GM12878 (cell line): ENCODE data around the gene TSPAN5.

ENCODE experiments used
- CHD2 ChIP-seq: IDR thresholded peaks from 2 replicates; pipeline ENCODE4 v1.6.1; 2011; ENCODE audit warnings: low read depth, low read length, improper control_type of control experiment, borderline replicate concordance
- CTCF ChIP-seq, 3 experiments: IDR thresholded peaks in 2 of 3; conservative IDR thresholded peaks in 1 of 3; 2 replicates each; pipeline ENCODE4 v1.5.1; 2011; ENCODE audit warnings: low read depth in 3 of 3, low read length in 3 of 3, mild to moderate bottlenecking in 3 of 3, control low read depth in 2 of 3, moderate library complexity in 2 of 3, inconsistent platforms in 1 of 3, mixed read lengths in 1 of 3; ENCODE audit not compliant: control insufficient read depth in 2 of 3, insufficient read depth in 1 of 3; ENCODE audit errors: extremely low read depth in 1 of 3
- EZH2 ChIP-seq: IDR thresholded peaks from 2 replicates; pipeline ENCODE4 v1.6.1; 2012; ENCODE audit warnings: low read depth, mild to moderate bottlenecking, control low read depth, inconsistent platforms, low read length, borderline replicate concordance; ENCODE audit not compliant: control insufficient read depth
- MXI1 ChIP-seq: fragments of 150-350 bp; IDR thresholded peaks from 2 replicates; pipeline ENCODE4 v1.6.1; 2011; ENCODE audit warnings: low read depth, mild to moderate bottlenecking, inconsistent platforms, low read length, improper control_type of control experiment
- NR2C2 ChIP-seq: IDR thresholded peaks from 2 replicates; pipeline ENCODE4 v1.6.1; 2011; ENCODE audit warnings: borderline replicate concordance, low read depth; ENCODE audit not compliant: control insufficient read depth, insufficient read length
- NR2F1 ChIP-seq: fragments of 450-650 bp; conservative IDR thresholded peaks from 2 replicates; pipeline ENCODE4 v1.6.1; 2017; ENCODE audit warnings: mild to moderate bottlenecking
- RBBP5 ChIP-seq: fragments of 200-600 bp; sonication (generic); conservative IDR thresholded peaks from 2 replicates; pipeline ENCODE4 v1.6.1; 2016
- SMARCA5 ChIP-seq: fragments of 450-650 bp; IDR thresholded peaks from 2 replicates; pipeline ENCODE4 v1.6.1; 2017; ENCODE audit warnings: mild to moderate bottlenecking
- ZNF274 ChIP-seq: IDR thresholded peaks from one replicate; pipeline ENCODE4 v1.8.0; 2011; ENCODE audit not compliant: insufficient read length, insufficient read depth

- TF ChIP-seq ZNF274 (no peak), MXI1 (no peak), SMARCA5 (no peak), NR2C2 (no peak), EZH2 (no peak), NR2F1 (no peak), CTCF (IDR thresholded peaks at IDR 0.05 in 2 of 3, conservative IDR thresholded peaks at IDR 0.05 in 1 of 3; ENCODE audit: control insufficient read depth in 2 of 3, extremely low read depth in 1 of 3, insufficient read depth in 1 of 3, low read depth in 3 of 3, low read length in 3 of 3) (no peak), CHD2 (no peak), RBBP5 (no peak)
These were observed 92.6 kb downstream of the TSPAN5 start for GRCh38 chr4:98565681-98566301.
